K562 (cell line): ENCODE measurements around the gene MTRFR. TPM values are rescaled to one million over a fixed set of nuclear protein-coding genes. Genes with fewer than 3 reads are reported as not detected.

ENCODE experiments used
- CCNT2 ChIP-seq: IDR thresholded peaks from 2 replicates; pipeline ENCODE4 v1.6.1; 2011; ENCODE audit warnings: borderline replicate concordance, low read depth, mild to moderate bottlenecking, moderate library complexity, mixed read lengths, low read length; ENCODE audit not compliant: insufficient read length; ENCODE audit errors: extremely low read depth
- ETS1 ChIP-seq: conservative IDR thresholded peaks from 2 replicates; pipeline ENCODE4 v1.6.1; 2011; ENCODE audit warnings: low read depth, mild to moderate bottlenecking, low read length; ENCODE audit not compliant: control insufficient read depth
- HDGF ChIP-seq: fragments of 450-650 bp; IDR thresholded peaks from 2 replicates; pipeline ENCODE4 v1.6.1; 2016
- MAFK ChIP-seq: IDR thresholded peaks from 2 replicates; pipeline ENCODE4 v1.6.1; 2011; ENCODE audit warnings: low read length, improper control_type of control experiment
- MEF2A ChIP-seq: IDR thresholded peaks from 2 replicates; pipeline ENCODE4 v1.6.1; 2011; ENCODE audit warnings: low read depth, mild to moderate bottlenecking, low read length, moderate library complexity; ENCODE audit not compliant: control insufficient read depth
- NFIX ChIP-seq: fragments of 250-450 bp; sonication (Bioruptor Pico); IDR thresholded peaks from 2 replicates; pipeline ENCODE4 v1.4.0; 2020; ENCODE audit warnings: low read depth, mild to moderate bottlenecking, moderate library complexity
- NFRKB ChIP-seq: fragments of 450-650 bp; IDR thresholded peaks from 2 replicates; pipeline ENCODE4 v1.6.1; 2016; ENCODE audit warnings: low read depth
- PML ChIP-seq: IDR thresholded peaks from 2 replicates; pipeline ENCODE4 v1.6.1; 2012; ENCODE audit warnings: low read length, inconsistent platforms
- POLR2B ChIP-seq: fragments of 450-650 bp; IDR thresholded peaks from 2 replicates; pipeline ENCODE4 v1.6.1; 2018; ENCODE audit warnings: low read depth; ENCODE audit not compliant: partially characterized antibody
- PTRF ChIP-seq: fragments of 450-650 bp; IDR thresholded peaks from 2 replicates; pipeline ENCODE4 v1.6.1; 2016; ENCODE audit warnings: mild to moderate bottlenecking, missing genetic modification characterization, missing compliant biosample characterization
- RBM39 ChIP-seq: fragments of 200-400 bp; formaldehyde crosslinking; optimal IDR thresholded peaks from 2 replicates; pipeline ENCODE3; 2018; ENCODE audit warnings: low read depth, low read length
- STAG1 ChIP-seq: sonication (generic); formaldehyde crosslinking; IDR thresholded peaks from 2 replicates; pipeline ENCODE4 v1.5.0; 2020; ENCODE audit warnings: missing genetic modification reagents, borderline replicate concordance
- TFAM ChIP-seq: fragments of 250-450 bp; sonication (Bioruptor Pico); conservative IDR thresholded peaks from 2 replicates; pipeline ENCODE4 v1.5.0; 2021; ENCODE audit warnings: mild to moderate bottlenecking, moderate library complexity
- ZC3H11A ChIP-seq: IDR thresholded peaks from 2 replicates; pipeline ENCODE4 v1.6.1; 2012; ENCODE audit warnings: low read depth, low read length, improper control_type of control experiment
- ZEB2 ChIP-seq: fragments of 450-650 bp; IDR thresholded peaks from 2 replicates; pipeline ENCODE4 v1.6.1; 2016
- ZFP30 ChIP-seq: fragments of 250-450 bp; sonication (Bioruptor Pico); IDR thresholded peaks from 2 replicates; pipeline ENCODE4 v1.8.0; 2022; ENCODE audit warnings: moderate library complexity, mild to moderate bottlenecking, inconsistent platforms, borderline replicate concordance
- ZNF121 ChIP-seq: sonication (generic); formaldehyde crosslinking; conservative IDR thresholded peaks from 2 replicates; pipeline ENCODE4 v1.8.0; 2022; ENCODE audit warnings: missing genetic modification reagents
- ZNF140 ChIP-seq: fragments of 250-450 bp; sonication (Bioruptor Pico); IDR thresholded peaks from 2 replicates; pipeline ENCODE4 v1.8.0; 2021; ENCODE audit warnings: moderate library complexity, mild to moderate bottlenecking, inconsistent platforms
- ZNF407 ChIP-seq: fragments of 450-650 bp; IDR thresholded peaks from 2 replicates; pipeline ENCODE4 v1.6.1; 2016; ENCODE audit warnings: low read depth
- ZNF584 ChIP-seq: fragments of 200-800 bp; sonication (Bioruptor generic); IDR thresholded peaks from 2 replicates; pipeline ENCODE4 v1.6.1; 2016; ENCODE audit warnings: low read depth, mild to moderate bottlenecking, missing genetic modification characterization, missing compliant biosample characterization
- ZNF717 ChIP-seq: fragments of 250-450 bp; sonication (Bioruptor Pico); IDR thresholded peaks from 2 replicates; pipeline ENCODE4 v1.5.0; 2021
- polyA plus RNA-seq, 8 experiments: library from polyadenylated mRNA; depleted of rRNA in 4 of 8; stranded (reverse) in 5 of 8; unstranded in 3 of 8; fragments of >200 nt; fragmentation: Nextera tagmentation in 2 of 8; fragmentation: Illumina TruSeq in 1 of 8; extraction: Ambion mirVana in 2 of 8; extraction: Trizol in 1 of 8; gene quantifications; 2 replicates each; pipeline versions ENCODE4 v1.2.1 to v1.2.3, GENCODE V29; 2011 to 2014; ENCODE audit warnings: inconsistent platforms in 1 of 8, missing spikeins in 1 of 8
- total RNA-seq, 7 experiments: library from RNA; depleted of rRNA in 6 of 7; stranded (reverse); fragments of >200 nt in 6 of 7; fragmentation: Illumina TruSeq in 2 of 7; extraction: Trizol in 2 of 7; gene quantifications; 2 replicates each; pipeline versions ENCODE4 v1.2.1 to v1.2.3, GENCODE V29; 2011 to 2021; ENCODE audit warnings: low replicate concordance in 1 of 7

Gene MTRFR
- total and polyA plus RNA-seq, 9 of the 15 experiments (the other 6 are each of a cell fraction or from before 2014, with no cell fraction given) = 16.7 to 55.6 (median 34.7) TPM

- TF ChIP-seq ZNF407 (0 out of 2 replicates have a peak, but pooled peaks have one; percentile 3), POLR2B (no peak), PML (no peak), CCNT2 (no peak), PTRF (no peak), ZEB2 (peak; percentile 71; the same call in 1 of the 2 replicates), TFAM (CRISPR knock-in tag) (no peak), ZC3H11A (no peak), HDGF (no peak), MAFK (no peak), RBM39 (no peak), MEF2A (no peak), ZFP30 (CRISPR knock-in tag) (no peak), ZNF584 (CRISPR knock-in tag) (no peak), ETS1 (0 out of 2 replicates have a peak, but pooled peaks have one; percentile 39), ZNF140 (CRISPR knock-in tag) (no peak), ZNF121 (CRISPR knock-in tag) (peak; percentile 77), ZNF717 (CRISPR knock-in tag) (peak; percentile 43; the same call in 1 of the 2 replicates), STAG1 (CRISPR knock-in tag) (no peak; the same call in 1 of the 2 replicates), NFIX (CRISPR knock-in tag) (no peak), NFRKB (peak; percentile 52; the same call in 1 of the 2 replicates)
Measured at GRCh38 chr12:123233505-123234308, 471 bp downstream of the MTRFR start (continued).
